Keratinocyte (primary cell): ENCODE results near the gene SENP1. TPM values are rescaled to one million over a fixed set of nuclear protein-coding genes. Genes with fewer than 3 reads are reported as not detected.

ENCODE experiments used
- DNase-seq: peaks from one replicate; pipeline ENCODE4 v3.0.0-alpha.2; 2011; ENCODE audit warnings: low read depth, missing footprints, low spot score
- FAIRE-seq: peaks from 2 replicates; lab custom pipeline; 2011; peaks lifted over from hg19 to GRCh38; lab: Jason Lieb, UNC
- H2AFZ ChIP-seq: 2 replicates; pipeline ENCODE4 v1.6.0; 2012; ENCODE audit warnings: low read length, control low read depth, inconsistent platforms; ENCODE audit not compliant: control insufficient read depth
- H3K27ac ChIP-seq: 2 replicates; pipeline ENCODE4 v1.5.1; 2011; ENCODE audit warnings: low read length; ENCODE audit not compliant: control insufficient read depth, insufficient read depth
- H3K27me3 ChIP-seq: 3 replicates; pipeline ENCODE4 v1.6.0; 2011; ENCODE audit warnings: low read length; ENCODE audit not compliant: control insufficient read depth, insufficient read depth; ENCODE audit errors: extremely low read depth
- H3K36me3 ChIP-seq, 2 experiments: 2 replicates in 1 of 2; 3 replicates in 1 of 2; pipeline ENCODE4 v1.5.1; 2011; ENCODE audit warnings: low read length in 2 of 2, mild to moderate bottlenecking in 1 of 2; ENCODE audit not compliant: control insufficient read depth in 2 of 2, insufficient read depth in 2 of 2; ENCODE audit errors: extremely low read depth in 1 of 2
- H3K4me1 ChIP-seq: 3 replicates; pipeline ENCODE4 v1.5.1; 2011; ENCODE audit warnings: low read length; ENCODE audit not compliant: control insufficient read depth, insufficient read depth; ENCODE audit errors: extremely low read depth
- H3K4me2 ChIP-seq: 3 replicates; pipeline ENCODE4 v1.6.0; 2011; ENCODE audit warnings: low read depth, low read length; ENCODE audit not compliant: control insufficient read depth, insufficient read depth; ENCODE audit errors: extremely low read depth
- H3K4me3 ChIP-seq, 3 experiments: fragments of 200-600 bp in 1 of 3; sonication (generic) in 1 of 3; 2 replicates in 2 of 3; 3 replicates in 1 of 3; pipeline ENCODE4 v1.5.1; 2011 to 2016; ENCODE audit warnings: low read length in 3 of 3, mild to moderate bottlenecking in 3 of 3, control low read depth in 2 of 3, inconsistent platforms in 1 of 3, low read depth in 1 of 3, mixed read lengths in 1 of 3, mixed run types in 1 of 3, moderate library complexity in 1 of 3; ENCODE audit not compliant: control insufficient read depth in 2 of 3, insufficient read depth in 2 of 3; ENCODE audit errors: extremely low read depth in 1 of 3
- H3K79me2 ChIP-seq: 2 replicates; pipeline ENCODE4 v1.6.0; 2012; ENCODE audit warnings: low read length; ENCODE audit not compliant: control insufficient read depth, insufficient read depth
- H3K9ac ChIP-seq: 3 replicates; pipeline ENCODE4 v1.6.0; 2011; ENCODE audit warnings: low read length; ENCODE audit not compliant: control insufficient read depth, insufficient read depth; ENCODE audit errors: extremely low read depth
- H3K9me1 ChIP-seq: 3 replicates; pipeline ENCODE4 v1.6.0; 2011; ENCODE audit warnings: low read length; ENCODE audit not compliant: control insufficient read depth, insufficient read depth; ENCODE audit errors: extremely low read depth
- H3K9me3 ChIP-seq: 2 replicates; pipeline ENCODE4 v1.5.1; 2012; ENCODE audit warnings: low read depth, low read length; ENCODE audit not compliant: control insufficient read depth
- H4K20me1 ChIP-seq: 3 replicates; pipeline ENCODE4 v1.6.0; 2011; ENCODE audit warnings: low read length; ENCODE audit not compliant: control insufficient read depth, insufficient read depth; ENCODE audit errors: extremely low read depth
- CTCF ChIP-seq, 3 experiments: IDR thresholded peaks in 1 of 3; conservative IDR thresholded peaks in 1 of 3; optimal IDR thresholded peaks in 1 of 3; 2 replicates in 2 of 3; 3 replicates in 1 of 3; pipeline versions ENCODE3 to v1.5.1; 2011; ENCODE audit warnings: low read length in 3 of 3, mild to moderate bottlenecking in 3 of 3, moderate library complexity in 2 of 3, control low read depth in 1 of 3, inconsistent platforms in 1 of 3; ENCODE audit not compliant: insufficient read depth in 2 of 3; ENCODE audit errors: extremely low read depth in 1 of 3
- EZH2 ChIP-seq: IDR thresholded peaks from one replicate; pipeline ENCODE4 v1.6.1; 2012; ENCODE audit warnings: inconsistent platforms, mild to moderate bottlenecking, low read length, moderate library complexity
- dilution Hi-C: fragments of 300-500 bp; cut with MboI; formaldehyde crosslinking; loops from one replicate; pipeline ENCODE4 v1.7.0; 2020; ENCODE audit warnings: low sequenced_read_pairs; ENCODE audit not compliant: extremely low pct_ligation_motif_present
- polyA plus RNA-seq, 5 experiments: library from polyadenylated mRNA; depleted of rRNA in 3 of 5; stranded (reverse) in 3 of 5; stranded (forward) in 1 of 5; unstranded in 1 of 5; fragments of >200 nt; gene quantifications; 1 replicate in 1 of 5; 2 replicates in 3 of 5; 3 replicates in 1 of 5; pipeline versions ENCODE4 v1.2.1 to v1.2.3, GENCODE V29; 2011 to 2012; ENCODE audit warnings: missing spikeins in 2 of 5, low read depth in 1 of 5, low replicate concordance in 1 of 5

The SENP1 gene
- polyA plus RNA-seq, 1 donor (not counting 4 experiments of a cell fraction or from before 2014, with no cell fraction given): 15.4 TPM

GRCh38 chr12:48004053-48004941 is 101.6 kb downstream of the SENP1 start, which contains the start of gene COL2A1:
TSS of gene COL2A1 (minus strand) at chr12:48004476. CDS start at chr12:48004321, 155 bp downstream.
- H2AFZ ChIP-seq: peak within 1 kb of the TSS; percentile 10
- peaks cover 33% of the 10 kb centered on the region for H3K4me1 ChIP-seq
- TF ChIP-seq EZH2: peak; percentile 68
- TF ChIP-seq CTCF (optimal IDR thresholded peaks at IDR 0.05 in 1 of 3, IDR thresholded peaks at IDR 0.05 in 1 of 3, conservative IDR thresholded peaks at IDR 0.05 in 1 of 3; ENCODE audit: extremely low read depth in 1 of 3, insufficient read depth in 2 of 3, low read length in 3 of 3): no peak
- dilution Hi-C loops: no loop called here
- DNase-seq (no peak), FAIRE-seq (no peak)
- H3K9ac ChIP-seq: no peak within 1 kb of the TSS
- peaks cover 48% of the 10 kb centered on the region for H3K27me3 ChIP-seq
- H3K4me3 ChIP-seq: peak within 1 kb of the TSS in 2 of 3 experiments; percentile 13 to 51
- H3K9me1 ChIP-seq: no peaks in the 10 kb centered on the region
- no peaks in the 10 kb centered on the region for H3K36me3 ChIP-seq
- H4K20me1 ChIP-seq: no peaks in the 10 kb centered on the region
- no peak within 1 kb of the TSS for H3K27ac ChIP-seq
- H3K9me3 ChIP-seq: no peaks in the 10 kb centered on the region
- H3K79me2 ChIP-seq: no peaks in the 10 kb centered on the region
- peak within 1 kb of the TSS; percentile 100 for H3K4me2 ChIP-seq

DNA sequence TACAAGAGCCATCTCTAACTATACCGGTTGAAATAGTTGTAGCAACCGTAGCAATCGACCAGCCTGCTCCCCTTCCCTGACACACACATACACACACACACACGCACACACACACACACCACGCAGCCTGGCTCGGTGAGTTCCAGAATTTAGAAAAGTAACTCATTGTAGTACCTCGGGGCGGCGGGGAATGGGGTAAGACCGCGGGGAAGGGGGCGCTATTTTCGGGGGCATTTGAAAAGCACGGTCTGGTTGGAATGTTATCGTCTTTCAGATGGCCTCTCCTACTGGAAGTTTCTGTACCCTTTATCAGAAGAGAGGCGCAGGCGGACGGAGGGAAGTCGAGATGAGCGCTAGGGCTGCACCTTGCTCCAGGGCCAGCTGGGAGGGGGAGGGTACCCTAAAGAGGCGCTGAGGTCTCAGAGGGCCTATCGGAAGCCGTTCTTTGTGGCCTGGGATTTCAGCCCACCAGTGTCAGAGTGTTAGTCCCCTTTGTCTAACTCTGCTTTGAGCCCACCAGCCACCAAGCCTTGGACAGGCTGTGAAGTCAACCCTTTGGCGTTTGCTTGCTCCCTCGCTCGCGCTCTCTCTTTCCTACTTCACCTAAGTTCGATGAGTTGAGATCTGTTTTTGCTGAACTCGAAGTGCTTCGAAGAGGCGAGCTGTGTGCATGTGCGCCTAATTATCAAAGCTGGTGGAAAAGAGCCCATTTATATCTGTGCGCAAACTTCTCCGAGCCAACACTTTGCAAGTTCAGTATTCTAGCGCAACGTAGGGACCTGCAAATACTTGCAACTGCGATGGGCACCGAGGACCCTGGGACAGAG is 102.4 kb downstream of the SENP1 start:
- FAIRE-seq: no peak
- H3K4me3 ChIP-seq: peak overlapping the region in 2 of 3 experiments; percentile 84 to 91
- TF ChIP-seq EZH2: peak; percentile 99
- TF ChIP-seq CTCF (optimal IDR thresholded peaks at IDR 0.05 in 1 of 3, IDR thresholded peaks at IDR 0.05 in 1 of 3, conservative IDR thresholded peaks at IDR 0.05 in 1 of 3; ENCODE audit: extremely low read depth in 1 of 3, insufficient read depth in 2 of 3, low read length in 3 of 3): peak in 1 of 3 experiments; percentile 15

More for the DNA sequence above, 102.4 kb downstream of the SENP1 start:
- H3K79me2 ChIP-seq: no peaks in the 10 kb centered on the region
- peaks cover 44% of the 10 kb centered on the region for H3K27me3 ChIP-seq
- H2AFZ ChIP-seq: peak overlapping the region; percentile 33
- H3K36me3 ChIP-seq: no peaks in the 10 kb centered on the region
- peak overlapping the region; percentile 100 for H3K4me2 ChIP-seq
- H3K9me3 ChIP-seq: no peaks in the 10 kb centered on the region
- dilution Hi-C loops: no loop called here
- no peak overlapping the region for H3K9ac ChIP-seq
- H3K27ac ChIP-seq: no peak overlapping the region
- no peaks in the 10 kb centered on the region for H3K9me1 ChIP-seq
- no peak for DNase-seq
- H3K4me1 ChIP-seq: peaks cover 33% of the 10 kb centered on the region
- no peaks in the 10 kb centered on the region for H4K20me1 ChIP-seq
